ENCODE results near the gene ACE2.

- TF ChIP-seq NONO (IDR thresholded peaks at IDR 0.05; ENCODE audit: low read depth in 2 of 2, low read length in 1 of 2) (no peak), RNF2 (IDR thresholded peaks at IDR 0.05) (no peak), ZFX (CRISPR knock-in tag; IDR thresholded peaks at IDR 0.05) (no peak), ZNF140 (CRISPR knock-in tag; IDR thresholded peaks at IDR 0.05) (no peak), SMC3 (conservative IDR thresholded peaks at IDR 0.05; ENCODE audit: insufficient read depth, low read depth, low read length) (no peak), GABPB2 (CRISPR knock-in tag; conservative IDR thresholded peaks at IDR 0.05) (no peak)
- TF ChIP-seq, protein P1, sequence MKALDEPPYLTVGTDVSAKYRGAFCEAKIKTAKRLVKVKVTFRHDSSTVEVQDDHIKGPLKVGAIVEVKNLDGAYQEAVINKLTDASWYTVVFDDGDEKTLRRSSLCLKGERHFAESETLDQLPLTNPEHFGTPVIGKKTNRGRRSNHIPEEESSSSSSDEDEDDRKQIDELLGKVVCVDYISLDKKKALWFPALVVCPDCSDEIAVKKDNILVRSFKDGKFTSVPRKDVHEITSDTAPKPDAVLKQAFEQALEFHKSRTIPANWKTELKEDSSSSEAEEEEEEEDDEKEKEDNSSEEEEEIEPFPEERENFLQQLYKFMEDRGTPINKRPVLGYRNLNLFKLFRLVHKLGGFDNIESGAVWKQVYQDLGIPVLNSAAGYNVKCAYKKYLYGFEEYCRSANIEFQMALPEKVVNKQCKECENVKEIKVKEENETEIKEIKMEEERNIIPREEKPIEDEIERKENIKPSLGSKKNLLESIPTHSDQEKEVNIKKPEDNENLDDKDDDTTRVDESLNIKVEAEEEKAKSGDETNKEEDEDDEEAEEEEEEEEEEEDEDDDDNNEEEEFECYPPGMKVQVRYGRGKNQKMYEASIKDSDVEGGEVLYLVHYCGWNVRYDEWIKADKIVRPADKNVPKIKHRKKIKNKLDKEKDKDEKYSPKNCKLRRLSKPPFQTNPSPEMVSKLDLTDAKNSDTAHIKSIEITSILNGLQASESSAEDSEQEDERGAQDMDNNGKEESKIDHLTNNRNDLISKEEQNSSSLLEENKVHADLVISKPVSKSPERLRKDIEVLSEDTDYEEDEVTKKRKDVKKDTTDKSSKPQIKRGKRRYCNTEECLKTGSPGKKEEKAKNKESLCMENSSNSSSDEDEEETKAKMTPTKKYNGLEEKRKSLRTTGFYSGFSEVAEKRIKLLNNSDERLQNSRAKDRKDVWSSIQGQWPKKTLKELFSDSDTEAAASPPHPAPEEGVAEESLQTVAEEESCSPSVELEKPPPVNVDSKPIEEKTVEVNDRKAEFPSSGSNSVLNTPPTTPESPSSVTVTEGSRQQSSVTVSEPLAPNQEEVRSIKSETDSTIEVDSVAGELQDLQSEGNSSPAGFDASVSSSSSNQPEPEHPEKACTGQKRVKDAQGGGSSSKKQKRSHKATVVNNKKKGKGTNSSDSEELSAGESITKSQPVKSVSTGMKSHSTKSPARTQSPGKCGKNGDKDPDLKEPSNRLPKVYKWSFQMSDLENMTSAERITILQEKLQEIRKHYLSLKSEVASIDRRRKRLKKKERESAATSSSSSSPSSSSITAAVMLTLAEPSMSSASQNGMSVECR (CRISPR knock-in tag; IDR thresholded peaks at IDR 0.05), result no peak
- TF ChIP-seq, protein P2, sequence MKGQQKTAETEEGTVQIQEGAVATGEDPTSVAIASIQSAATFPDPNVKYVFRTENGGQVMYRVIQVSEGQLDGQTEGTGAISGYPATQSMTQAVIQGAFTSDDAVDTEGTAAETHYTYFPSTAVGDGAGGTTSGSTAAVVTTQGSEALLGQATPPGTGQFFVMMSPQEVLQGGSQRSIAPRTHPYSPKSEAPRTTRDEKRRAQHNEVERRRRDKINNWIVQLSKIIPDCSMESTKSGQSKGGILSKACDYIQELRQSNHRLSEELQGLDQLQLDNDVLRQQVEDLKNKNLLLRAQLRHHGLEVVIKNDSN (CRISPR knock-in tag; IDR thresholded peaks at IDR 0.05), result no peak
Measured at GRCh38 chrX:15607067-15607466, 6.3 kb upstream of the ACE2 start.
